ENCODE data around the gene TDO2.
"Not testable (repeated sequence)": the region's sequence is repeated elsewhere in the genome, so short reads cannot be mapped to it uniquely, and the experiment has no call there.

The TDO2 gene

DNA sequence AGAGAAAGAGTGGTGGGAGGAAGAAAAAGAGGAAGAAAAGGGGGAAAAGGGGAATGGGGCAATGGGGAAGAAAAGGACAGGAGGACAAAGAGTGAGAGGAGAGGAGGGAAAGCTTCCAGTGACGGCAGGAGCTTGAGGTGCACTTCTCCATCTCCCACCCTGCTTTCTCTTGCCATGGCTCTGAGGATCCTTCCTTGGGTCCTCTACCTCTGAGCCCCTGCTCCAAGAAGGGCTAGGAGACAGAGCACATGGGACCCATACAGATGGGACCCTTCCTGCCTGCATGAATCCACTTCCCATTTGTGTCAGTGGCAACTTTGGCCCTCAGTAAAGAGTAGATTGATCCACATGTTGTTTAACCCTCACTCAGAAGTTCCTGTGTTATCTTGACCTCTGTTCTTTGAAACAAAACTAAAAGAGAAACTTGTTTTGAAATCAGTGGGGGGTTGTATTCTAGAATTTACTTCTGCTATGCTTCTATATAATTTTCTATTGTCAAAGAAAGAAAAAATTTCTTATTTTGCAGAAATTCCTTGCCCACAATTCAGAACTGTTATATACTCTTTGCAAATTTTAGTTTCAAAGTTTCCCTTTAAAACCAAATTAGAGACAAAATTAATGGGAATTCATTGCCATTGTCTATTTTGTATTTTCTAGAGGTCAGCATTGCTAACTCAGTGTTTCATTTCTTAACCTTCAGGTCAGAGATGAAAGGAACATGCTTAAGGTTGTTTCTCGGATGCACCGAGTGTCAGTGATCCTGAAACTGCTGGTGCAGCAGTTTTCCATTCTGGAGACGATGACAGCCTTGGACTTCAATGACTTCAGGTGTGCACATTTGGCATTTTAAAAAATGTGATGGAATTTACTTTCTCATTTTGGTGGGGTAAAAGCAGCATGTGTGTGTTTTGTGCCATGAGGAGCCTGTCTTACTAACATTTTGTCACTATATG lies 5.0 kb downstream of the TDO2 start:
- no peak for DNase-seq

DNA sequence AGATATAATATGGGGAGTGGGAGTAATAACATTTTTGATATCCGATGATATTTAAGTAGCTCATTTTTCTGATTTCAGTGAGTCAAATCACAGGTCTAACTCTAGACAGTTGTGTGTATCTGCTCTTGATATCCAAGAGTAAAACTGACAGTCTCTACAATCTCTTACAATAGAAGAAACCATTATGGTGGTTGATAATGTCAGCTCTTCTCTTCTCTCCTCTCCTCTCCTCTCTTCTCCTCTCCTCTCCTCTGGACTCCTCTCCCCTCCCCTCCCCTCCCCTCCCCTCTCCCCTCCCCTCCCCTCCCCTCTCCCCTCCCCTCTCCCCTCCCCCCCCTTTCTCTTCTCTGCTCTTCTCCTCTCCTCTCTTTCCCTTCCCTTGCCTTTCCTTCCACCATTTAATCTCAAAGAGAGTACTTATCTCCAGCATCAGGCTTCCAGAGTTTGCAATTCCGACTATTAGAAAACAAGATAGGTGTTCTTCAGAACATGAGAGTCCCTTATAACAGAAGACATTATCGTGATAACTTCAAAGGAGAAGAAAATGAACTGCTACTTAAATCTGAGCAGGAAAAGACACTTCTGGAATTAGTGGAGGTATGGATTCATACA lies 6.2 kb downstream of the TDO2 start:
- no peak for DNase-seq

DNA sequence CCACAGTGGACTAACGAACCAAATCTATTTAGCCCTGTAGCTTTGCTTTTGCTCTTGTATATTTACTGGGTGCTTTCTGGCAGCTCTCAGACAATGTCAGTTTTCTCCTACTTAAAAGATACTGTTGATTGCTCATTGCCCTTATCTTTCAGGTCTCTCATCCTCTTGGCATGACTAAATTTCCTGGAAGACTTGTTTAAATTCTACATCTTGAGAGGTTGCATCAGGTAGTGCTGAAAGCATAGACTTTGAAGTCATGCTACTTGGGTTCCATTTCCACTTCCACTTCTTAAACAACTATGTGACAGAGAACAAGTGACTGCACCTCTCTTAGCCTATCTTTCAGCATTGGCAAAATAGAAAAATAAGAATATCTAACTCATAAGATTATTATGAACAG lies 8.4 kb downstream of the TDO2 start:
- no peak for DNase-seq

DNA sequence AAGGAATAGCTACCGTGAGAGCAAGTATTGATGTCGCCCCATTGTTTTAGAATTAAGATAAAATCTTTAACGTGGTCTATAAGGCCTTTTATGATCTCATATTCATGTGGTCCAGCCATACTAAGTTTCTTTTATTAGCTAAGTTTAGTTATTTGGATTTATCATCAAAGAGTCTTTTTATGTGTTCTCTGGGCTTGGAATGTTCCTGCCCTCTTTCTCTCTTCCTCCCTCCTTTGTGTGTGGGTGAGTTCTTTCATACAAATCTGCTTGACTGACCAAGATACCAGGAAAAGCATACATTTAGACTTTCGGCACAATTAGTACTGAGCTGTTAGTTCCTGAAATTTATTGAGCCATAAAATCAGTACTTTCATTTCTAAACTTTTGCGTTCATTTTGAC lies 11.3 kb downstream of the TDO2 start:
- DNase-seq: no peak

DNA sequence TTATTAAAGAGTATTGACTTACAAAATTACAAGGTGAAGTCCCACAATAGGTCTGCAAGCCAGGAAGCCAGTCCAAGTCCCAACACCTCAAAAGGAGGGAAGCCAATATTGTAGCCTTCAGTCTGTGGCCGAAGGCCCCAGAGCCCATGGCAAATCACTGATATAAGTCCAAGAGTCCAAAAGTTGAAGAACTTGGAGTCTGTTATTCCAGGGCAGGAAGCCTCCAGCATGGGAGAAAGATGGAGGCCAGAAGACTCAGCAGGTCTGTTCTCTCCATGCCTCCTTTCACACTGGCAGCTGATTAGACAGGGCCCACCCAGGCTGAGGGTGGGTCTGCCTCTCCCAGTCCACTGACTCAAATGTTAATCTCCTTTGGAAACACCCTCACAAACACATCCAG lies 18.1 kb downstream of the TDO2 start:
- DNase-seq: no peak

DNA sequence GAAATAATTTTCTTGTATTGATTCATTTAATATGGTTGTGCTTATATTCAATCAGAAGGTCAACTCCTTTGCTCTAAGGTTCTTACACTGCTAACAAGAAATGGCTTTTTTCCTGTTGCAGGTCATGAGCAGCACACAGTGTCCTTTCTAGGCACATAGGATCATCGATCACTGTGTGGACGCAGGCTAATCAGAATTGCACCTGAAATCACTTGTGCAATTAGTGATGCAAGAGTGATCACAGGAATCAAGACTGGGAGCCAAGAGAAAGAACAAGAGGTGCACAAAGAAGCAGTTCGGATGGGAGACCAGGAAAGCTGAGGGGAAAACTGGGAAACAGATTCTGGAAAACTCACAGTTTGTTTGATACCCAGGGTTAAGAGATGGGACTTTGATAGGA lies 21.1 kb downstream of the TDO2 start:
- DNase-seq: no peak

DNA sequence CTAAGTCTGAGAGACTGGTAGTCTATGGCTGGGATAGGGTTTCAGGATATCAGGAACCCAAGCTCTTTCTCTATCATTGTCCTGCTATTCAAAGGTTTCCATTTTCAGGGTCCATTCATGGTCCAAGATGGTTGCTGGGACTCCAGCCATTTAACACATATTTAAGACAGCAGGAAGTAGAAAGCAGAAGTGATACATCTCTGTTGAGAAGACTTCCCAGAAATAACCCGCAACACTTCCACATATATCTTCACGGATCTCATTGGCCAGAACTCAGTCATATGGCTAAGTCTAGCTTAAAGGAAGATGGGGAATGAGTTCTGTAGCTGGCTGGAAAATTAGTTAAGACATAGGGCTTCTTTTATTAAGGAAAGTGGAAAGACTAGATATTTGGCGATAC lies 26.3 kb downstream of the TDO2 start:
- no peak for DNase-seq

DNA sequence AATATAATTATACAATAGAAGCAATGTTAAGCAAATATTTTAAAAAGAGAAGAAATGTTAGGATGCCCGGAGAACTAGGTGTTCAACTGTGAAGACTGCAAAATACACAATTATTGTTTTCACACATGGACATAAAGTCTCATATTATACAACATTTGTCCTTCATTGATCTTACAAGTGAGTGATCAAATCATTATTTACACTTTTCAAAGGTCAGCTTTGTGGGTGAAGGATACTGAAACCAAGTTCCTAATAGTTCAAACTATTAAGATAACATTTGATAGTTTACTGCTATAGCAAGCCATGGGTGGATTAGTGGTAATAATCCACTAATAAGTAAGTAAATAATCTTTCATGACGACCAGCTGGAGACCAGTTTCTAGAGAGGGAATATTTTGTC lies 26.8 kb downstream of the TDO2 start:
- no peak for DNase-seq

DNA sequence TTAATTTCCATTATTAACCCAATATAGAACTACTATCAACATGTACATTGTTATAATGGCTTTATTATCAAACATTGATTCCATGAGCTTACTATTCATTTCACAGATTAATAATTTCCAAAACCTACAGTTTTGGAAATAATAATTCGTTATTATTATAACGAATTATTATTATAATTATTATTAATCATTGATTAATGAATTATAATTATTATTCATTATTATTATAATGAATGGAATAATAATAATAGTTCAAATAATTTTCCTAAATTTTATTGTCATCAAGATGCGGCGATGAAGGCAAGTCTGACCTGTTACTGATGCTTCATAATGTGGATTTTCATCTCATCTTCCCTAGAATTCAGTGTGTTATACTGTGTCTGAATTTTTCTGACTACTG lies 28.1 kb downstream of the TDO2 start:
- DNase-seq: no peak

DNA sequence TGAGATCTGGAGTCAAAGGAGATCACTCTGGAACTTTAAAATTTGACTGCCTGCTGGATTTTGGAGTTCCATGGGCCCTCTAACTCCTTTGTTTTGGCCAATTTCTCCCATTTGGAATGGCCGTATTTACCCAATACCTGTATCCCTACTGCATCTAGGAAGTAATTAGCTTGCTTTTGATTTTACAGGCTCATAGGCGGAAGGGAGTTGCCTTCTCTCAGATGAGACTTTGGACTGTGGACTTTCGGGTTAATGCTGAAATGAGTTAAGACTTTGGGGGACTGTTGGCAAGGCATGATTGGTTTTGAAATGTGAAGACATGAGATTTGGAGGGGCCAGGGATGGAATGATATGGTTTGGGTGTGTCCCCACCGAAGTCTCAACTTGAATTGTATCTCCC lies 31.1 kb downstream of the TDO2 start:
- not testable (repeated sequence) for DNase-seq

DNA sequence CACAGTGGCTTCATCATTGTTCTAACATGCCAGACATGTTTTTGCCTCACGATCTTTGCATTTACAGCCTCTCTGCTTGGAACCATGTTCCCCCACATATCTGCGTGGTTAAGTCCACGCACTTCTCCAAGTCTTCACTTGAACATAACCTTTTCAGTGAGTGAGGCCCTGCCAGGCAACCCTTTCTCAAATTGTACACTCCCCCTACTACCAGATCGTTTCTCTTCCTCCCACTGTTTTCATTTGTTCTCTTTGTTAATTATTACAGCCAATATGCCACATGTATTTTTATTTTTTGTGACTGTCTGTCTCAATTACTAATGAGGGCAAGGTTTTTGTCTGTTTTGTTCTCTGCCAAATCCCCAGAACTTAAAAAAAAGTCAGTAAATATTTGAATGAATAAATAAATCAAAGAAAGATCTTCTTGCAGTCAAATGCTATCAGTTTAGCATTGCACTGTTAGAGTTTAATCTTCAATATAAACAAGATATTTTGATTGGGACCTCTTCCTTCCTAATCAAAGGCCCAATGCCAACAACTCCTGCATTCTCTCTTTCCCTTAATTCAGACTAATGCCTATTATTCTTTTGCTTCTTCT lies 32.0 kb downstream of the TDO2 start:
- DNase-seq: no peak

DNA sequence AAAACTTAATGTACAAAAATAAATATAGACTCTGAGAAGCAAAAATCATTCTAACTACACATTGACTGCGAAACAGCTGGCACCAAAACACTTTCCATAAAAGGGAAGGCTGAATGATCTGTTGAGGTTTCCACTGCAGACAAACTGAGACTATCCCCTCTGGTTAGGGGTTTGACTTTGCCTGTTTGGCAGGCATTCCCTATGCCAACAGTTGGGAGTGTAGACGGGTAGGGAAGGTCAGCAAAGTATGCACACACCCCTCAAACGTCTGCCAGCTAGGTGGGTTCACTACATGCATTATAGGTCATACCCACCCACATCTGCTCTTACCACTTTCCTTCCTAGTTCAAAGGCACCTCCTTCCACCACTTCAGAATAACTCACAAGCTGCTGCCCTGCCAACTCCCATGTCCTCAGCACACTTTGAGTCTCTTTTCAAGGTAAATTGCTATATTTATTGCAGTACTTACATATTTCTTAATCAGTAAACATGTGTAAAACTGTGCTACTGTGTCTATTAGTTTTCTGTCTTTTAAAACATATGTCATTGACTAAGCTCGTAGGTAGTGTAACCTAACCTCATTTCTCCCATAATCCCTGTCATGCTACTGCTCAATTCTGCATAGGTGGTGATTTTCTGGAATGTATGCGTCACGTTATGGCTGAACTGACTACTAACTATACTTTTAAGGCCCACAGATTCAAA lies 37.7 kb downstream of the TDO2 start:
- DNase-seq: no peak

DNA sequence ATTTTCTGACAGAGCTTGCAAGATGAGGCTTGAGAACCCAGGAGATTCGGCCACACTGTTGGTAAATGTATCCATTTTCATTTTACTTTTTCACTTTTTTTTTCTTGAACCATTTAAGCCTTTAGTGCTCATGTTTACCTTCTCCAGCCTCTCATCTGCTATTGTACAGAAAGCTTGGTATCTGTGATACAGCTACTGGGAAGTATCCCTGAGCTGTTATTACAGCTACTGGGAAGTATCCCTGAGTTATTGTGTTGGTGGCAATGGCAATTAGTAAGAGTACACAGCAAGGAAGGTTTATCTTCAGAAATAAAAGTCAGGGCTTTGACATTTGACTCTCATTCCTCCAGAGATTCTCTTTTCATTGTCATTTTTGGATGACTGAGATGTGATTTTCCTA lies 38.3 kb downstream of the TDO2 start:
- DNase-seq: no peak

DNA sequence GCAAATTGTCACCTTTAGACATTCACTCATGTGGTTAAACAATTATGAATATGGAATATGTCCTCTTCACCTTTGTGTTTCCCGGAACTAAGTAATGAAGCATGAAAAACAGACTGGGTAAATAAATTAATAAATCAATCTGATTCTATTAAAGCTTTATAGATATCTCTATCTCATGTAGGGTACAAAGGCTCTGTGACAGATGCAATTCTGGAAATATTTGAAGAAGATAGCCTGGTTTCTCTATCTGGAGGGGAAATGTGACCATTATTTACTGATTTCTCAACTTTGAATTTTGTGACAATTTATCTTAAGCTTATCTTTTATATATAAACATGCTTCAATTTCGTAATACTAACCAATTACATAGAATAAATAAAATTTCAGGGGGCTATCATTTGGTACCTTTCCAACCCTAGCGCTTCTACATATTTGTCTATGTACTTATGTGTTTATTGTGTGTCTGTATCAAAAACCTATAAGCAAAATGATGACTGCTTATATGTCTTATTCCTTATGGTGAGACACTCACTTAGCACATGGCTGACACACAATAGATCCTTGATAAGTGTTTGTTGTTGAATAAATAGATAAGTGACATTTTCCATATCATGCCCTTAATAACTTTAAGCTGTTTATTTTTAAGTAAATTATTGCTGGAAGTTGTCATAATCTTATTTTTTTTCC lies 40.3 kb downstream of the TDO2 start:
- no peak for DNase-seq

DNA sequence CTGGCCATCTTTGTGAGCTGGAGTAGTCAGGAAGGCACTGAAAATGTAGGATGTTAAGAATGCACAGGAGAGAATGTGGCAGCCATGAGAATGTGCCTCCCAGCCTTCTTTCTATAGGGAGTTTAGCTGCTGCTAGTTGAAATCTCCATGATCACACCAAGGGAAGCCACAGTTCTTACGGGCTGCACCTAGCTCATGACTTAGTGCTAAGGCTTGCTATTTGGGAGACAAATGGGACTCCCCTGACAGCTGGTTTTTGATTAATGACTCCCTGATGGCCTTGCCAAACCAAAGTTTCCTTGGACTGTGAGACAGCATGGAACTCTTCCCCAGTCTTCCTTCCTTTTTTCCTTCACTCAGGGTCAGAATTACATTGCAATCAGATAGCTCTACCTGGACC lies 41.0 kb downstream of the TDO2 start:
- DNase-seq: no peak

DNA sequence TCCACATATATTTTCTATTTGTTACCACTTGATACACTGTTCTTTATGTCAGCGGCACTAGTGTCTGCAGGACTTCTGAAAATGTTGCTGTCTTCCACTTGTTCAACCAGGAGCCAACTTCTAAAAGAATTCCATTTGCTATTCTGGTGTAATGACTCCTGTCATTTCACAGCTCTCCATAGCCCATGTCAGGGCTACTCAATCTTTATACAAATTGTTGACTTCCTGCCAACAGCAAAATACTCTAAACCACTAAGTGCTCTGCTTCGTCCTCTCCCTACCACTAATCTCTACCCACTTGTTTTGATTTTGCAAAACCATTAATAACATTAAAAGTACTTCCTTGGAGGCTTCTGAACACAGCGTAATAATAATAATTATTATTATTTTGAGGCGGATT lies 43.0 kb downstream of the TDO2 start:
- DNase-seq: peak in 1 of 2 experiments; percentile 4

DNA sequence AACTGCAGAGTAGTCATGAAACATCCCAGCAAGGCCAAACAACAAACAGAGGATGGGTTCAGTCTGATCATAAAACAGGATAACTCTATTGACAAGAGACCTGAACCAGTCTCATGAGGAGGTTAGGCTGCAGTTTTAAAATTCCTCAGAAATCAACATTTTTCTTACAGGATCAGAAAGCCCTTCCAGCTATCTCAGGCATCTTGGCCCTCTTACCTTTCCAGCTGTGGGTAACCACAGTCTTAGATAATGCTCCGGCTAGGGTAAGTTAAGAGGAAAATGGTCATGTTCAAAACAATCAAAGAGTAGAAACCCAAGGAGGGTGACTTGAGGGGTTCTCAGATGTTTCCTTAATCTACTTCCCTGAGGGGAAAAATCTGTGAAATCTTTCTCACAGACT lies 45.0 kb downstream of the TDO2 start:
- no peak for DNase-seq

DNA sequence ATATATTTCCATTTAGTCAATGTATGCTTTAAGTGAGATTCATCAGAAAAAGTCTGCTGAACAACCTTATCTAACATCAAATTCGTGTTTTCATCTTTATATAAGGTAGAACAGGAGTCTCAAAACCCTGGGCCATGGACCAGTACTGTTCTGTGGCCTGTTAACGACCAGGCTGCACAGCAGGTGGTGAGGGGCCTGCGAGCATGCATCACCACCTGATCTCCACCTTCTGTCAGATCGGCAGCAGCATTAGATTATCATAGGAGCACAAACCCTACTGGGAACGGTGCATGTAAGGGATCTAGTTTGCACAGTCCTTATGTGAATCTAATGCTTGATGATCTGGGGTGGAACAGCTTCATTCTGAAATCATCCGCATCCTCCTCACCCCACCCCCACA lies 47.0 kb downstream of the TDO2 start:
- no peak for DNase-seq

DNA sequence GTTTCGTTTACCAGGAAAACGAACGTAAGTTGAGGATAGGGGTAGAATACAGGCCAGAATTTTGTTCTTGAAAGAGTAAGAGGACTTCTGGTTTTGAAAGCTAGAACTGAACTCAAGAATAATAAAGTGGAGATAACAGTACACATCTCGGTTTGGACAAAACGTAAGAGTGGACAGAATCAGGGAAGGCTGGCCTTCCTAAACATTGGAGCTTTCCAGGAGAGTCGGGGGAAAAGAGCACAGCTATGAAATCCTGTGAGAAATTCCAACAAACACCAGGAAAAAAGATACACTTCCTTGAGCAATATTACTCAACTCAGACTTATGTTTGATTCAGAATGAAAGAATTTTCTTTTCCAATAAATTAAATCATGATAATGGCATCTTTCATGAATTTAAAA lies 49.0 kb downstream of the TDO2 start:
- no peak for DNase-seq

DNA sequence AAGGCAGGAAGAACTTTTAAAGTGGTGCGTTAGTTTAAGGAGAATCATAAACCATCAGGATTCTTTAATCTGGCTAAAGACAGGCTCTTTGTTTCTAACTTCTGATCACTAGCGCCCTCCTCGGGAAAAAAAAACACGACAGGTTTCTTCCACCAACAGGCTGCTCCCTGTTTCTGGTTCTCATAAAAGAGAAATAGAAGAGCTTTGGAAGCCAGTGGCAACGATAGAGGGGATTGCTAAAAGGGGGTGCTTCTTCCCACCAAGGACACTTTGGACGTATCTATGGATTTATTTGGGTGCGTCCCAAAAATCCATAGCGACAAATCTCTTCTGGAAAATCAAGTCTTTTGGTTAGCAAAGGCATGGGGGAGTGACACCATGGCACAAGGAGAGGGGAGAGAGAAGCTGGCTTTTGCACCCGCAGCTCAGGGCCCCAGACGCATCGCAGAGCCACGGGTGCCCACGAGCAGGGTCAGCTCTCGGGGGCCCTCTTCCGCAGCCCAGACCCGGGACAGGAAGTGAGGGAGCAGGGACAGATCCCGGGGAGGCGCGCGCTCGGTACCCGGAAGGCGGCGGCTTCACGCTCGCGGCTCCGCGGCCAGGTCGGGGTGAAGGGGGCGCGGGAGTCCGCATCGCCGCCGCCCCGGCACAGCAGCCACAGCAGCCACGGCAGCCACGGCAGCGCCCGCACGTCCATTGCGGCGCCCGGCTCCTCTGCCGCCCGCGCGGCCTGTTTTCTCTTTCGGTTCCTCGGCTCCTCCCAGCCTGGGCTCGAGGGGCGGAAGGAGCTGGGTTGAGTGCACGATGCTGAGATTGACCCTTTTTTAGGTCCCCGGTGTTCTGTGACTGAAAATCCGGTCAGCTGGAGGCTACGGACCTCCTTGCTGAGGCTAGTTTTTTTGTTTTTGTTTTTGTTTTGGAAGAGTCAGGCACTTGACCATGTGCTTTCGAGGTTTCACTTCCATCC lies 49.9 kb downstream of the TDO2 start, which contains the start of gene CTSO:
TSS of gene CTSO (minus strand) at position 716 of the 967 bp plus-strand sequence. CDS start at position 697, 19 bp downstream.
- DNase-seq: peak; percentile 66 to 75

DNA sequence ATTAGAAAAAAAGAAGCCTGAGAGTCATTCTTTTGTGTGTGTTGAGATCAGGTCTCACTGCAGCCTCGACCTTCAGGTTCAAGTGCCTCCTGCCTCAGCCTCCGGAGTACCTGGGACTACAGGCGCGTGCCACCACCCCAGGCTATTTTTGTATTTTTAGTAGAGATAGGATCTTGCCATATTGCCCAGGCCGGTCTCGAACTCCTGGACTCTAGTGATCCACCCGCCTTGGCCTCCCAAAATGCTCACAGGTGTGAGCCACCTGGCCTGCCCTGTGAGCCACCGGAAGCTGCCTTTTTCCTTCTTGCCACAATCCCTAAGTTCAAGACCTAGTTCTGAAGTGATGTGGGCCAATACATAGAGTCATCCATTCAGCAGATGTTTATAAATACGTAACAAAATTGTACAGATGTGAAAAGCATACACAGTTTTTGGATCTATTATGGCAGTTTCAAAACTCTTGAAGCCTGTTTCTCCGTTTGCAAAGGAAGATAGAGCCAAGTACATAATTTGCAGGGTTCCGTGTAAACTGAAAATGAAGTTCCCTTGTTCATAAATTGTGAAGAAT lies 50.7 kb downstream of the TDO2 start:
- no peak for DNase-seq

Measured in NCI-H446 (cell line).